H1 (cell line): Measurements from ENCODE around the gene DEFB129. TPM values are rescaled to one million over a fixed set of nuclear protein-coding genes. Genes with fewer than 3 reads are reported as not detected.

Experiments
- CTCF ChIA-PET: fragments of 300-600 bp; sonication (Branson Sonifier 250); formaldehyde crosslinking; loops from one replicate; lab custom pipeline; 2021; ENCODE audit not compliant: partially characterized antibody; lab: Charles Lee
- POLR2A ChIA-PET: fragments of 300-600 bp; sonication (Branson Sonifier 250); formaldehyde crosslinking; loops from one replicate; lab custom pipeline; 2021; ENCODE audit warnings: inconsistent platforms; ENCODE audit not compliant: partially characterized antibody; lab: Charles Lee
- DNase-seq, 2 experiments: peaks; one replicate each; pipeline versions ENCODE4 v3.0.0 to v3.0.0-alpha.2; 2010 to 2022; ENCODE audit warnings: low spot score in 2 of 2, low read depth in 1 of 2, mixed read lengths in 1 of 2
- FAIRE-seq: peaks from 2 replicates; lab custom pipeline; 2011; peaks lifted over from hg19 to GRCh38; lab: Jason Lieb, UNC
- H2AFZ ChIP-seq: 2 replicates; pipeline ENCODE4 v1.8.1; 2012; ENCODE audit warnings: low read length, inconsistent platforms
- H2AK5ac ChIP-seq: 2 replicates; pipeline ENCODE4 v1.6.1; 2013; ENCODE audit warnings: low read depth, low read length
- H2BK120ac ChIP-seq: replicated peaks from 2 replicates; pipeline ENCODE3; 2013; ENCODE audit warnings: low read depth, low read length, inconsistent platforms
- H2BK12ac ChIP-seq: 2 replicates; pipeline ENCODE4 v1.6.1; 2013; ENCODE audit warnings: low read depth, low read length
- H2BK15ac ChIP-seq: 2 replicates; pipeline ENCODE4 v1.6.1; 2013; ENCODE audit warnings: low read length
- H2BK20ac ChIP-seq: 2 replicates; pipeline ENCODE4 v1.6.1; 2013; ENCODE audit warnings: low read length
- H2BK5ac ChIP-seq: 2 replicates; pipeline ENCODE4 v1.6.1; 2013; ENCODE audit warnings: low read depth, low read length
- H3K14ac ChIP-seq: 2 replicates; pipeline ENCODE4 v1.6.1; 2013; ENCODE audit warnings: inconsistent platforms; ENCODE audit not compliant: insufficient read length
- H3K18ac ChIP-seq: 2 replicates; pipeline ENCODE4 v1.6.1; 2013; ENCODE audit warnings: low read length; ENCODE audit errors: extremely low read depth
- H3K23ac ChIP-seq: 2 replicates; pipeline ENCODE4 v1.6.1; 2013; ENCODE audit warnings: inconsistent platforms; ENCODE audit not compliant: insufficient read length
- H3K23me2 ChIP-seq: 2 replicates; pipeline ENCODE4 v1.6.1; 2013; ENCODE audit warnings: low read depth, low read length
- H3K27ac ChIP-seq: 2 replicates; pipeline ENCODE4 v1.6.1; 2011; ENCODE audit warnings: low read depth, low read length, inconsistent platforms
- H3K27me3 ChIP-seq, 4 experiments: replicated peaks in 1 of 4; 1 replicate in 1 of 4; 2 replicates in 3 of 4; pipeline versions ENCODE4 v1.6.1 to v1.8.1; 2011 to 2013; ENCODE audit warnings: low read length in 3 of 4, mild to moderate bottlenecking in 3 of 4, inconsistent platforms in 2 of 4, mixed read lengths in 2 of 4, moderate library complexity in 1 of 4; ENCODE audit not compliant: control insufficient read depth in 3 of 4, insufficient read depth in 3 of 4; ENCODE audit errors: extremely low read depth in 1 of 4
- H3K36me3 ChIP-seq, 4 experiments: 2 replicates each; pipeline versions ENCODE4 v1.6.1 to v1.8.1; 2011 to 2013; ENCODE audit warnings: mild to moderate bottlenecking in 4 of 4, low read length in 3 of 4, moderate library complexity in 2 of 4, control low read depth in 1 of 4, inconsistent platforms in 1 of 4; ENCODE audit not compliant: insufficient read depth in 4 of 4, control insufficient read depth in 2 of 4
- H3K4ac ChIP-seq: replicated peaks from 2 replicates; pipeline ENCODE3; 2013; ENCODE audit warnings: low read length, low read depth, mixed read lengths, inconsistent platforms; ENCODE audit not compliant: insufficient read length
- H3K4me1 ChIP-seq, 4 experiments: replicated peaks in 1 of 4; 1 replicate in 1 of 4; 2 replicates in 3 of 4; pipeline versions ENCODE4 v1.6.1 to v1.8.1; 2011 to 2013; ENCODE audit warnings: low read length in 3 of 4, inconsistent platforms in 2 of 4, mixed read lengths in 1 of 4; ENCODE audit not compliant: insufficient read depth in 4 of 4, control insufficient read depth in 3 of 4
- H3K4me2 ChIP-seq, 2 experiments: 2 replicates each; pipeline versions ENCODE4 v1.6.1 to v1.8.1; 2011 to 2013; ENCODE audit warnings: low read depth in 2 of 2, low read length in 2 of 2, control low read depth in 1 of 2, inconsistent platforms in 1 of 2, mild to moderate bottlenecking in 1 of 2; ENCODE audit not compliant: insufficient read depth in 1 of 2
- H3K4me3 ChIP-seq, 4 experiments: fragments of 200-600, 300-600 bp in 1 of 4; sonication (generic), shearing (Covaris generic), sonication (Bioruptor Twin) in 1 of 4; 2 replicates each; pipeline versions ENCODE4 v1.5.1 to v1.8.1; 2011 to 2016; ENCODE audit warnings: low read length in 4 of 4, low read depth in 3 of 4, control low read depth in 2 of 4, inconsistent platforms in 2 of 4, mild to moderate bottlenecking in 2 of 4, mixed read lengths in 1 of 4, moderate library complexity in 1 of 4; ENCODE audit not compliant: insufficient read depth in 2 of 4; ENCODE audit errors: extremely low read depth in 1 of 4
- H3K56ac ChIP-seq: replicated peaks from 2 replicates; pipeline ENCODE3; 2013; ENCODE audit warnings: low read depth, mild to moderate bottlenecking, mixed read lengths, low read length, inconsistent platforms; ENCODE audit not compliant: insufficient read length
- H3K79me1 ChIP-seq: 2 replicates; pipeline ENCODE4 v1.6.1; 2013; ENCODE audit warnings: low read depth, low read length, control low read depth
- H3K79me2 ChIP-seq, 2 experiments: 2 replicates each; pipeline versions ENCODE4 v1.6.1 to v1.8.1; 2012 to 2013; ENCODE audit warnings: low read length in 2 of 2, mild to moderate bottlenecking in 2 of 2, inconsistent platforms in 1 of 2; ENCODE audit not compliant: insufficient read depth in 2 of 2, control insufficient read depth in 1 of 2
- H3K9ac ChIP-seq, 4 experiments: replicated peaks in 1 of 4; 1 replicate in 1 of 4; 2 replicates in 3 of 4; pipeline versions ENCODE4 v1.6.1 to v1.8.1; 2011 to 2013; ENCODE audit warnings: low read depth in 3 of 4, low read length in 3 of 4, control low read depth in 2 of 4, mild to moderate bottlenecking in 2 of 4, moderate library complexity in 2 of 4, inconsistent platforms in 1 of 4; ENCODE audit errors: extremely low read depth in 1 of 4
- H3K9me3 ChIP-seq, 2 experiments: 2 replicates each; pipeline versions ENCODE4 v1.6.1 to v1.8.1; 2012 to 2013; ENCODE audit warnings: mild to moderate bottlenecking in 2 of 2, moderate library complexity in 2 of 2, control low read depth in 1 of 2, inconsistent platforms in 1 of 2, low read depth in 1 of 2, low read length in 1 of 2, mixed read lengths in 1 of 2; ENCODE audit not compliant: insufficient read depth in 2 of 2
- H4K20me1 ChIP-seq, 2 experiments: replicated peaks in 1 of 2; 2 replicates each; pipeline versions ENCODE3 to v1.8.1; 2011 to 2013; ENCODE audit warnings: inconsistent platforms in 2 of 2, low read length in 2 of 2, mild to moderate bottlenecking in 1 of 2; ENCODE audit not compliant: insufficient read depth in 2 of 2, control insufficient read depth in 1 of 2
- H4K5ac ChIP-seq: 2 replicates; pipeline ENCODE4 v1.6.1; 2013; ENCODE audit warnings: low read length, low read depth, mixed read lengths, inconsistent platforms; ENCODE audit not compliant: insufficient read length
- H4K8ac ChIP-seq: 2 replicates; pipeline ENCODE4 v1.8.0; 2013; ENCODE audit warnings: mild to moderate bottlenecking, moderate library complexity, low read length, inconsistent platforms; ENCODE audit not compliant: insufficient read depth; ENCODE audit errors: extremely low read depth
- H4K91ac ChIP-seq: replicated peaks from 2 replicates; pipeline ENCODE3; 2013; ENCODE audit warnings: low read length, mixed read lengths, inconsistent platforms; ENCODE audit not compliant: insufficient read length
- WGBS, 2 experiments: shearing (Covaris generic) in 1 of 2; methylation state at CpG; one replicate each; pipeline versions ENCODE4 v1.1.6 to v1.1.7; 2013 to 2015; ENCODE audit warnings: low lambda C conversion rate in 2 of 2, mixed read lengths in 2 of 2, inconsistent platforms in 1 of 2, low coverage in 1 of 2, missing lambda C conversion rate in 1 of 2; ENCODE audit not compliant: insufficient replicate concordance in 2 of 2, insufficient coverage in 1 of 2, insufficient read length in 1 of 2; ENCODE audit errors: extremely low coverage in 1 of 2, missing lambda C conversion rate in 1 of 2; 5-methylcytosine and 5-hydroxymethylcytosine counted together
- long read RNA-seq, 2 experiments: library from RNA in 1 of 2; library from capped mRNA in 1 of 2; stranded (forward); transcript quantifications; one replicate each; pipeline ENCODE4 v2.0.0, GENCODE V29; 2021; ENCODE audit warnings: inconsistent platforms in 1 of 2
- polyA minus RNA-seq, 3 experiments: library from RNA; depleted of rRNA, polyadenylated mRNA; stranded (reverse); fragments of >200 nt; gene quantifications; 1 replicate in 2 of 3; 2 replicates in 1 of 3; pipeline ENCODE4 v1.2.3, GENCODE V29; 2011
- polyA plus RNA-seq, 7 experiments: library from polyadenylated mRNA; depleted of rRNA in 3 of 7; stranded (reverse) in 5 of 7; unstranded in 2 of 7; fragments of >200 nt in 5 of 7; fragments of 200-250 nt in 2 of 7; gene quantifications; 1 replicate in 5 of 7; 2 replicates in 1 of 7; 4 replicates in 1 of 7; pipeline versions ENCODE4 v1.2.1 to v1.2.3, GENCODE V29; 2011 to 2013; ENCODE audit warnings: missing spikeins in 2 of 7, mixed read lengths in 2 of 7
- total RNA-seq: library from RNA; stranded (reverse); fragmentation: NEBNext Ultra II Directional; extraction: Animal tissue kit (Norgen Biotek cat#: 25700); gene quantifications from 2 replicates; pipeline ENCODE4 v1.2.1, GENCODE V29; 2021

DEFB129 gene, protein sequence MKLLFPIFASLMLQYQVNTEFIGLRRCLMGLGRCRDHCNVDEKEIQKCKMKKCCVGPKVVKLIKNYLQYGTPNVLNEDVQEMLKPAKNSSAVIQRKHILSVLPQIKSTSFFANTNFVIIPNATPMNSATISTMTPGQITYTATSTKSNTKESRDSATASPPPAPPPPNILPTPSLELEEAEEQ
- total RNA-seq (not detected in 2 replicates), polyA plus RNA-seq (2011; rRNA removed) (not detected in 2 replicates), polyA minus RNA-seq (2011; rRNA and poly(A)+ RNA removed) (not detected in 2 replicates)
- not detected for polyA plus RNA-seq (2011; cell fraction: cytosol; rRNA removed)
- polyA plus RNA-seq (2011; cell fraction: nucleus; rRNA removed) = not detected
- not detected in 4 replicates for polyA plus RNA-seq (2012, experiment 1 of 2)
- not detected for polyA plus RNA-seq (2012, experiment 2 of 2)
- polyA plus RNA-seq (2013, experiment 1 of 2) = not detected
- not detected for polyA plus RNA-seq (2013, experiment 2 of 2)
- not detected for polyA minus RNA-seq (2011; cell fraction: cytosol; rRNA and poly(A)+ RNA removed)
- not detected for polyA minus RNA-seq (2011; cell fraction: nucleus; rRNA and poly(A)+ RNA removed)
- long read RNA-seq, experiment 1 = 0 reads
- long read RNA-seq, experiment 2 = 0 reads

DNA sequence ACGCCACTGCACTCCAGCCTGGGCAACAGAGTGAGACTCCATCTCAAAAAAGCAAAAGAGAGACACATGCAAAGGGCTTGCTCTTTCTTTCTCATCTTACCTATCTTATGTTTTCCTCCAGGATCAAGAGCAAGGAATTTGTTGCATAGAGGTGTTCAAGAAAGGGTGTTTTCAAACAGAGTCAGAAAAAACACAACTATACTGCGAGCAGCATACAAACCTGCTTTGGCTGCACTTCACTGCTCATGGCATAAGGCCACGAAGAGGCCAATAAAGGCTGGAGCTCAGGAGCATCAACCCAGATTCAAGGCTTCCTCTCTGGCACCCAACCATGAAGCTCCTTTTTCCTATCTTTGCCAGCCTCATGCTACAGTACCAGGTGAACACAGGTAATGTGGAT lies at the start of gene DEFB129:
DEFB129 (plus strand) TSS at position 301 of the 400 bp plus-strand sequence; CDS start at position 332, 31 bp downstream.
- H3K36me3 ChIP-seq = no peaks in the 10 kb centered on the region
- no peaks in the 10 kb centered on the region for H4K20me1 ChIP-seq
- no peak within 1 kb of the TSS for H2BK12ac ChIP-seq
- H4K8ac ChIP-seq = no peak within 1 kb of the TSS
- no peak within 1 kb of the TSS for H2AFZ ChIP-seq
- no peaks in the 10 kb centered on the region for H3K79me2 ChIP-seq
- H2AK5ac ChIP-seq = no peak within 1 kb of the TSS
- 62% methylated on average over 3 of the region's 3 CpGs; no CpG with 5 or more reads in 1 of the 2 experiments for WGBS, 2 experiments
- POLR2A ChIA-PET = interaction anchor here (0.7 kb wide), 1 partner anchor 10 kb away, joined by 3 read pairs; no protein-coding TSS in a partner anchor
- H3K27ac ChIP-seq = no peak within 1 kb of the TSS
- H3K79me1 ChIP-seq = no peaks in the 10 kb centered on the region
- H3K23ac ChIP-seq = no peak within 1 kb of the TSS
- no peak within 1 kb of the TSS for H2BK5ac ChIP-seq
- H2BK120ac ChIP-seq = no peak within 1 kb of the TSS
- peaks cover 2% of the 10 kb centered on the region; the same call in 1 of the 2 replicates for H3K23me2 ChIP-seq
- H3K14ac ChIP-seq = no peak within 1 kb of the TSS
- no peak within 1 kb of the TSS for H2BK20ac ChIP-seq
- no peak within 1 kb of the TSS for H3K4ac ChIP-seq
- H3K4me2 ChIP-seq = no peak within 1 kb of the TSS
- DNase-seq (no peak), FAIRE-seq (no peak)
- H3K9ac ChIP-seq = no peak within 1 kb of the TSS
- H4K5ac ChIP-seq = no peak within 1 kb of the TSS
- CTCF ChIA-PET = interaction anchor here (0.6 to 1.4 kb wide), 2 partner anchors 30 to 97 kb away, joined by 3 read pairs; no protein-coding TSS in a partner anchor
- H3K18ac ChIP-seq = no peak within 1 kb of the TSS
- peaks cover 7 to 21% of the 10 kb centered on the region in 2 experiments for H3K9me3 ChIP-seq
- no peak within 1 kb of the TSS for H2BK15ac ChIP-seq
- no peaks in the 10 kb centered on the region for H3K27me3 ChIP-seq
- H3K56ac ChIP-seq = no peak within 1 kb of the TSS
- no peak within 1 kb of the TSS for H4K91ac ChIP-seq
- H3K4me1 ChIP-seq = no peaks in the 10 kb centered on the region
- no peak within 1 kb of the TSS for H3K4me3 ChIP-seq
